Tibial nerve (tissue), 4 donors: ENCODE data around the gene LSMEM2.

ENCODE experiments used
- CTCF ChIP-seq, 5 experiments: fragments of 200-600 bp in 3 of 5; fragments of 450-650 bp in 2 of 5; sonication (generic) in 3 of 5; IDR thresholded peaks; one replicate each; pipeline ENCODE4 v1.5.1; 2016 to 2019; ENCODE audit warnings: antibody characterized with exemption in 5 of 5, mild to moderate bottlenecking in 3 of 5, moderate library complexity in 2 of 5
- EP300 ChIP-seq, 2 donors: sonication (generic); formaldehyde crosslinking; IDR thresholded peaks; one replicate each; pipeline ENCODE4 v1.6.1; 2017; ENCODE audit warnings: antibody characterized with exemption in 2 of 2, mild to moderate bottlenecking in 1 of 2

- TF ChIP-seq EP300 (IDR thresholded peaks at IDR 0.05) (peak; percentile 84 to 94), CTCF (IDR thresholded peaks at IDR 0.05) (peak in 1 of 5 experiments; percentile 45)
Measured at GRCh38 chr3:50235716-50236483, 43.0 kb upstream of the LSMEM2 start, which contains the start of gene GNAI2.
